Heart left ventricle (tissue), 13 donors: ENCODE data around the gene ZNF844.

ENCODE experiments used
- CTCF ChIP-seq, 12 donors: fragments of 200-600 bp; sonication (generic) in 4 of 12; IDR thresholded peaks; one replicate each; pipeline versions ENCODE4 v1.5.0 to v1.8.0; 2018 to 2022; ENCODE audit warnings: antibody characterized with exemption in 12 of 12, mild to moderate bottlenecking in 5 of 12
- POLR2A ChIP-seq, 2 donors: fragments of 450-650 bp; IDR thresholded peaks; one replicate each; pipeline ENCODE4 v1.6.1; 2017; ENCODE audit warnings: antibody characterized with exemption in 2 of 2, mild to moderate bottlenecking in 2 of 2, moderate library complexity in 2 of 2
- donor health status: ischemic (EF 13 %, LVEDD 7.1; RV severe dilation, severe dysfunction).
- donor health status: DM: no; HTN: yes; CAD: no.
- donor health status: DM: no; HTN: no; CAD: no.
- donor health status: ischemic (EF 25% LVEDD 6.9; RV normal size, moderate dysfunction).
- donor health status: ischemic (EF 25% LVEDD 5.7; RV mildly dilated, moderate dysfunction).
- donor health status: ischemic (EF 35%, LVEDD 5.7; RV mildly dilated, moderate dysfunction).
- donor health status: nonischemic (EF 11% LVEDD 7.7; RV severe dilation, severe dysfunction).
- donor health status: DM: yes; HTN: yes; CAD: no.
- donor health status: PGD.
- donor health status: ischemic (EF 29% LVEDD 5.4; RV normal size, mild dysfunction).
- donor health status: nonischemic (EF 23%, LVEDD 6.1; RV moderate dilation, normal function).

- TF ChIP-seq CTCF (IDR thresholded peaks at IDR 0.05) (no peak), POLR2A (IDR thresholded peaks at IDR 0.05) (no peak)
Observed at GRCh38 chr19:12092956-12093355, 28.4 kb downstream of the ZNF844 start.
